ENCODE measurements around the gene CDK3. TPM values are rescaled to one million over a fixed set of nuclear protein-coding genes. Genes with fewer than 3 reads are reported as not detected.

The CDK3 gene
- total and polyA plus RNA-seq, 12 donors, result 0.52 to 11.3 (median 1.5) TPM

DNA sequence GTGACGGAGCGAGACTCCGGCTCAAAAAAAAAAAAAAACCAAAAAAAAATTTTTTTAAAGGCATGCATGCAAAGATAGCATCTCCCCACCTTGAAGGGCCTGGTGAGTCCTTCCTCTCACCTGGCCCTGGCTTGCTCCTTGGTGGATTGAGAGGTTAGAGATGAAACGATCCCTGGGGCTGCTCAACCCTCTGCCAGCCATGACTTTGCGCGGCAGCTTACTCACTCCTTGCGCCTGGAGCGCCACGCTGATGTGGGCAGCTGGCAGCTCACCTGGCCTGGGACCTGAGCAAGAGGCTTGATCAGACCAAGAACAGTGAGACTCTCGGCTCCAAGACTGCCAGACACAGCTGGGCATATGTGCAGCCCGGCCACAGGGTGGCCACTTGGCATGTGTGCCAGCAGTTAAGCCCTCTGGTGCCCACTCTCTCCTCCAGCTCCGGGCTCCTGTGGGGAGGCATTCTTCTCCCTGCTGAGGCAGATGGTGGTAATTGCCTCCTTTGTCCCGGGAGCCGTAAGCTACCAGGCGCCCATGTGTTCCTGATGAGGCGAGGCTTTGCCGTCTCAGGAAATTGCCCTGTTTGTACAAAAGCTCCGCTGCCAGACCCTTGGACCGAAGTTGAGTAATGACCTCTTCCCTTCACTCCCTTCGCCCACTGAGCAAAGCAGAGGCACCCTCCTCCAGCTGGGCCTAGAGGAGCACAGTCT, 31.6 kb downstream of the CDK3 start:
- H3K36me3 ChIP-seq, result peaks cover 0 to under 1% (median 0%) of the 10 kb centered on the region in 9 donors
- DNase-seq, result no peak
- no peaks in the 10 kb centered on the region for H3K9me3 ChIP-seq
- TF ChIP-seq, protein P1, sequence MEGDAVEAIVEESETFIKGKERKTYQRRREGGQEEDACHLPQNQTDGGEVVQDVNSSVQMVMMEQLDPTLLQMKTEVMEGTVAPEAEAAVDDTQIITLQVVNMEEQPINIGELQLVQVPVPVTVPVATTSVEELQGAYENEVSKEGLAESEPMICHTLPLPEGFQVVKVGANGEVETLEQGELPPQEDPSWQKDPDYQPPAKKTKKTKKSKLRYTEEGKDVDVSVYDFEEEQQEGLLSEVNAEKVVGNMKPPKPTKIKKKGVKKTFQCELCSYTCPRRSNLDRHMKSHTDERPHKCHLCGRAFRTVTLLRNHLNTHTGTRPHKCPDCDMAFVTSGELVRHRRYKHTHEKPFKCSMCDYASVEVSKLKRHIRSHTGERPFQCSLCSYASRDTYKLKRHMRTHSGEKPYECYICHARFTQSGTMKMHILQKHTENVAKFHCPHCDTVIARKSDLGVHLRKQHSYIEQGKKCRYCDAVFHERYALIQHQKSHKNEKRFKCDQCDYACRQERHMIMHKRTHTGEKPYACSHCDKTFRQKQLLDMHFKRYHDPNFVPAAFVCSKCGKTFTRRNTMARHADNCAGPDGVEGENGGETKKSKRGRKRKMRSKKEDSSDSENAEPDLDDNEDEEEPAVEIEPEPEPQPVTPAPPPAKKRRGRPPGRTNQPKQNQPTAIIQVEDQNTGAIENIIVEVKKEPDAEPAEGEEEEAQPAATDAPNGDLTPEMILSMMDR (IDR thresholded peaks at IDR 0.05), result no peak
- no peak for ATAC-seq
- H3K27ac ChIP-seq, result no peak overlapping the region
- H3K4me3 ChIP-seq, result no peak overlapping the region
- WGBS, 2 donors, result 89 to 90% methylated on average over 20 of the region's 20 CpGs
- no peaks in the 10 kb centered on the region for H3K27me3 ChIP-seq
- intact Hi-C loops (cut with DNase I), result no loop called here
- H3K4me1 ChIP-seq, result peaks cover 0 to 17% (median 7%) of the 10 kb centered on the region in 9 donors

DNA sequence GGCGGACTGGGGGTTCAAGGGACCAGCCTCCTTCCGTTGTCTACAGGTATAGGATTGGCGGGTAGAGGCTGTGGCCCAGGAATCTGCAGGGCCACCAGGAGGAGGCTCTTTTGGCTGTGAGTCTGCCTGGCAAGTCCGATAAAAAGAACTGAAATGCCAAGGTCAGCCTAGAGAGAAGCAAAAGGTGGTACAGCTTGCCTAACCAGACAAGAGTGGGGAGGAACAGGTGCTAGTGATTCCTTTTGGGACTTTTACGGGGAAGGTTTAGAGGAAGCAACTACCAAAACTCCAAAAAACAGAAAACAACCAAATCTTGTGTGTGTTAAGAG, 32.1 kb downstream of the CDK3 start:
- H3K36me3 ChIP-seq, result peaks cover 0 to 5% (median 0%) of the 10 kb centered on the region in 9 donors
- H3K4me1 ChIP-seq, result peaks cover 0 to 17% (median 7%) of the 10 kb centered on the region in 9 donors
- WGBS, 2 donors, result 96% methylated on average over 5 of the region's 5 CpGs
- H3K27me3 ChIP-seq, result no peaks in the 10 kb centered on the region
- no peaks in the 10 kb centered on the region for H3K9me3 ChIP-seq
- DNase-seq (no peak), ATAC-seq (no peak)
- no peak overlapping the region for H3K27ac ChIP-seq
- intact Hi-C loops (cut with DNase I), result no loop called here
- H3K4me3 ChIP-seq, result no peak overlapping the region
- TF ChIP-seq, protein P1 (IDR thresholded peaks at IDR 0.05), result no peak

DNA sequence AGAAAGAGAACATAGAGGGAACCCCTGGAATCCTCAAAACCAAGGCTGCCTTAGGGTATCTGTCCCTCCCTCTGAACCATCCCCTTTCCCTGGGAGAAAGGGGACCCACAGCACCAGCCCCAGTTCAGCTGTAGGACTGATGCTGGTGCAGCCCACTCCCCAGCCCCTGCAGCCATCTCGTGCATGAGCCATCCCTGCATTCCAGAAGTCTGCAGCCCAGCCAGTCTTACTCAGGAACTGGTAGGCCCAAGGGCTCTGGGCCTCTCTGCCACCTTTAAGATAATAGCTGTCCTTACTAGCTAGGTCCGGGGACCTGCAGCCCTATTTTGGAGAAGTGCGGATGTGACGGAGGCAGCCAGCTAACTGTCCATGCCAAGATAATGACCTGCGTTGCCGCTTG, 32.5 kb downstream of the CDK3 start:
- Histone ChIP-seq H3K4me1 (peaks cover 0 to 17% (median 7%) of the 10 kb centered on the region in 9 donors), H3K27ac (no peak overlapping the region), H3K27me3 (no peaks in the 10 kb centered on the region), H3K4me3 (no peak overlapping the region), H3K9me3 (no peaks in the 10 kb centered on the region), H3K36me3 (peaks cover 0 to 9% (median 0%) of the 10 kb centered on the region in 9 donors)
- no peak for DNase-seq
- ATAC-seq, result no peak
- TF ChIP-seq, protein P1 (IDR thresholded peaks at IDR 0.05), result no peak
- intact Hi-C loops (cut with DNase I), result no loop called here
- WGBS, 2 donors, result 94 to 99% methylated on average over 6 of the region's 6 CpGs

DNA sequence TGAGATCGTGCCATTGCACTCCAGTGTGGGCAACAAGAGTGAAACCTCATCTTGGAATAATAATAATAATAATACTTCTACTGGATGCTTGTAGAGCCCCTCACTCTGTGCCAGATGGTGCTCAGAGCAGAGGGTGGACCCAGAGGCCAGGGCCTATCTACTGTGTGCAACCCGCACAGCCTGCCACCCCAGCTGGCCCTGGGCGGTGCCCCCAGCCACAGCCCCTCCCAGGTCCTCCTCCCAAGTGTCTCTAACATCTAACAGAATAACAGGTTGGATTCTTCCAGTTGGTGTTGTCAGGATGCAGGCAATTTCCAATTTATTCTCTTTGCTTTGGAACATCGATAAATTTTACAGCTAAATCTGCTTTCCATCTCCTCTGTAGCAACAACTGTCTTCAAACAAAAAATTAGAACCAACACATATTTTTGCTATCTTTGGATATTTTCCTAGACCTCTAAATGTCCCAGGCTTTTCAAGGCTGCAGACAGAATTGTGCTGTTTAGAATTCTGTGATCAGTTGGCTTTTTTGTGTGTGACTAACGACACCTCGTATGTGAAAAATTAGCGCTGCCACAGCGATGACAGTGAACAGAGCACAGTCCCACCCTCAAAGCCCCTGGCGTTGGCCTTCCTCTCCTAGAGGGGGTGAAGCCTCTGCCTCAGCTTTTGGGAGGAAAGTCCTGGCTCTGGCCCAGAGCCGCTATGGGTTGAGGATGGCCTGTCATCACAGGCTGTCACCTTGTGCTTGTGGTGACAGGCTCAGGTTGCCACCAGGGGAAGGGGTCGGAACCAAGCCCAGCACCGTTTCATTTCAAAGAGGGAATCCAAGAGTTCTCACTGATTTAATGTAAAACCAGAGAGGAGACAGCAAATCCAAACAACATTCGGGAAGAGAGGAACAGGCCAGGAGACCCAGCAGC, 34.0 kb downstream of the CDK3 start:
- no peak overlapping the region for H3K27ac ChIP-seq
- peaks cover 0 to 12% (median 2%) of the 10 kb centered on the region in 9 donors for H3K4me1 ChIP-seq
- H3K27me3 ChIP-seq, result no peaks in the 10 kb centered on the region
- WGBS, 2 donors, result 74 to 83% methylated on average over 13 of the region's 13 CpGs
- peaks cover 0 to 25% (median 12%) of the 10 kb centered on the region in 9 donors for H3K36me3 ChIP-seq
- TF ChIP-seq, protein P1 (IDR thresholded peaks at IDR 0.05), result no peak
- no peaks in the 10 kb centered on the region for H3K9me3 ChIP-seq
- DNase-seq, result no peak
- no peak for ATAC-seq
- H3K4me3 ChIP-seq, result no peak overlapping the region
- intact Hi-C loops (cut with DNase I), result no loop called here

Data from heart right ventricle (tissue), 16 donors.